SU-DHL-6 (cell line): ENCODE data around the gene RMND1.

Source experiments
- H2AFZ ChIP-seq: fragments of 200-600 bp; sonication (generic); 2 replicates; pipeline ENCODE4 v1.6.1; 2014; ENCODE audit warnings: low read depth, mild to moderate bottlenecking, moderate library complexity, mixed read lengths, antibody characterized with exemption, low read length; ENCODE audit not compliant: severe bottlenecking
- H3F3A ChIP-seq: fragments of 200-600 bp; shearing (Covaris generic); 2 replicates; pipeline ENCODE4 v1.6.0; 2016; ENCODE audit warnings: antibody characterized with exemption, mild to moderate bottlenecking; ENCODE audit not compliant: insufficient read depth
- H3K27ac ChIP-seq: fragments of 200-600 bp; sonication (generic); 2 replicates; pipeline ENCODE4 v1.5.1; 2016; ENCODE audit warnings: low read depth, mild to moderate bottlenecking, low read length, moderate library complexity, mixed read lengths
- H3K27me3 ChIP-seq: fragments of 200-600 bp; sonication (generic), shearing (Covaris generic); 2 replicates; pipeline ENCODE4 v1.6.0; 2014; ENCODE audit warnings: mild to moderate bottlenecking, low read length
- H3K36me3 ChIP-seq: fragments of 200-600 bp; sonication (generic); 2 replicates; pipeline ENCODE4 v1.6.1; 2014; ENCODE audit warnings: mild to moderate bottlenecking, low read length, mixed read lengths
- H3K4me2 ChIP-seq: fragments of 300-600, 200-600 bp; shearing (Covaris generic), sonication (generic); 2 replicates; pipeline ENCODE4 v1.6.0; 2014; ENCODE audit warnings: low read length, low read depth, mild to moderate bottlenecking; ENCODE audit not compliant: poor library complexity, severe bottlenecking
- H3K4me3 ChIP-seq: fragments of 200-600 bp; sonication (generic); 2 replicates; pipeline ENCODE4 v1.5.1; 2014; ENCODE audit warnings: antibody characterized with exemption, low read length, mild to moderate bottlenecking, mixed read lengths; ENCODE audit not compliant: insufficient read depth, poor library complexity, severe bottlenecking
- H3K79me2 ChIP-seq: fragments of 200-600 bp; sonication (generic); 2 replicates; pipeline ENCODE4 v1.6.1; 2014; ENCODE audit warnings: mild to moderate bottlenecking, low read length, moderate library complexity; ENCODE audit not compliant: insufficient read depth
- H3K9ac ChIP-seq: fragments of 200-600 bp; sonication (generic); 2 replicates; pipeline ENCODE4 v1.7.0; 2014; ENCODE audit warnings: mild to moderate bottlenecking, low read length
- H3K9me2 ChIP-seq: fragments of 200-600 bp; sonication (generic); replicated peaks from 2 replicates; pipeline ENCODE4 v1.6.1; 2014; ENCODE audit warnings: low read length; ENCODE audit not compliant: insufficient read depth
- H3K9me3 ChIP-seq: fragments of 200-600 bp; sonication (generic); 2 replicates; pipeline ENCODE4 v1.6.1; 2014; ENCODE audit warnings: low read length, mixed read lengths; ENCODE audit not compliant: insufficient read depth
- H4K20me1 ChIP-seq: fragments of 200-600 bp; sonication (generic); 2 replicates; pipeline ENCODE4 v1.6.1; 2014; ENCODE audit warnings: low read depth, mild to moderate bottlenecking, antibody characterized with exemption, low read length, moderate library complexity, mixed read lengths
- EZH2phosphoT487 ChIP-seq: fragments of 200-600 bp; sonication (generic), shearing (Covaris generic); conservative IDR thresholded peaks from 2 replicates; pipeline ENCODE4 v1.6.1; 2018; ENCODE audit warnings: mild to moderate bottlenecking, antibody characterized with exemption, low read length, moderate library complexity, mixed read lengths
- TF ChIP-seq, protein P1 (sequence below): fragments of 200-600 bp; sonication (generic); IDR thresholded peaks from one replicate; pipeline ENCODE4 v1.5.1; 2017; ENCODE audit warnings: antibody characterized with exemption, mild to moderate bottlenecking, low read length, moderate library complexity; ENCODE audit not compliant: insufficient read depth, poor library complexity, severe bottlenecking

RMND1 gene

DNA sequence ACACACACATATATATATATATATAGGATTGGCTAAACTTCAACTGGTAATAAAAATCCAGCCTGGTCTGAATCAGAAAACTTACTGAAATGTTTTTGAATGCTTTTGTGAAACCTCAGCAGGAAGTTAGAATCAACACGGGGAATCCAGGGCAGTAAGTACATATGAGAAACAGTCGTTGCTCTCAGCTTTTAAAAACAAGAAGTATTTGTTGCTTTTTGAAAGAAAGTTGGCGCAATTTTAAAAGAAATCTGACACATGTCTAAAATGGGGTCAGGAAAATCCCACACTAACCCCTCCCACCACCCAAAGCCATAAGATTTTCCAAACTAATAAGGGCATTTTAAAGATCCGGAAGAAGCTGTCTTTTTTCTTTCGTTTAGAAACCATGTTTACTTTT, 30.4 kb upstream of the RMND1 start:
- no peak overlapping the region for H3K27ac ChIP-seq
- H4K20me1 ChIP-seq: no peaks in the 10 kb centered on the region
- no peaks in the 10 kb centered on the region for H3F3A ChIP-seq
- no peak overlapping the region for H3K9ac ChIP-seq
- H3K4me2 ChIP-seq: no peak overlapping the region
- no peaks in the 10 kb centered on the region for H3K9me3 ChIP-seq
- H3K36me3 ChIP-seq: no peaks in the 10 kb centered on the region
- no peak overlapping the region for H3K4me3 ChIP-seq
- H3K79me2 ChIP-seq: no peaks in the 10 kb centered on the region
- H3K27me3 ChIP-seq: no peaks in the 10 kb centered on the region
- H3K9me2 ChIP-seq: no peaks in the 10 kb centered on the region
- TF ChIP-seq EZH2phosphoT487: no peak
- TF ChIP-seq, protein P1, sequence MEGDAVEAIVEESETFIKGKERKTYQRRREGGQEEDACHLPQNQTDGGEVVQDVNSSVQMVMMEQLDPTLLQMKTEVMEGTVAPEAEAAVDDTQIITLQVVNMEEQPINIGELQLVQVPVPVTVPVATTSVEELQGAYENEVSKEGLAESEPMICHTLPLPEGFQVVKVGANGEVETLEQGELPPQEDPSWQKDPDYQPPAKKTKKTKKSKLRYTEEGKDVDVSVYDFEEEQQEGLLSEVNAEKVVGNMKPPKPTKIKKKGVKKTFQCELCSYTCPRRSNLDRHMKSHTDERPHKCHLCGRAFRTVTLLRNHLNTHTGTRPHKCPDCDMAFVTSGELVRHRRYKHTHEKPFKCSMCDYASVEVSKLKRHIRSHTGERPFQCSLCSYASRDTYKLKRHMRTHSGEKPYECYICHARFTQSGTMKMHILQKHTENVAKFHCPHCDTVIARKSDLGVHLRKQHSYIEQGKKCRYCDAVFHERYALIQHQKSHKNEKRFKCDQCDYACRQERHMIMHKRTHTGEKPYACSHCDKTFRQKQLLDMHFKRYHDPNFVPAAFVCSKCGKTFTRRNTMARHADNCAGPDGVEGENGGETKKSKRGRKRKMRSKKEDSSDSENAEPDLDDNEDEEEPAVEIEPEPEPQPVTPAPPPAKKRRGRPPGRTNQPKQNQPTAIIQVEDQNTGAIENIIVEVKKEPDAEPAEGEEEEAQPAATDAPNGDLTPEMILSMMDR: no peak
- H2AFZ ChIP-seq: no peak overlapping the region

DNA sequence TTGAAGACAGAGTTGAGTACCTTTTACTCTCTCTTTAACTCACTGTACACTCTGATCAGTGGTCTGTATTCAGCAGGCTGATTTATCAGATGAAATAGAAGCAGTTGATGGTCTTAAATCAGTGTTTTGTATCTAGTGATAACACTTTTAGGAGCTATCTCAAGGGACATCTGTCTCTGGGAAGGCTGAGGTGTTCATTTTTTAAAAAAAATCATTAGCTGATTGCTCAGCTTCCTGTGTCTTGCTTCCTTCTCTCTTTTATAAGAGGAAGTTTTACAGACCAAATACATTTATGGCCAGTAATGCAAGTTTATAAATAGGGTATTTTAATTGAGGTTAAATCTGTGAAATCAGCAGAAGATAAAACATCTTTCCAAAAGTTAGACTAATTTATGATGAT, 29.9 kb upstream of the RMND1 start:
- Histone ChIP-seq H3K9me3 (no peaks in the 10 kb centered on the region), H3K9me2 (no peaks in the 10 kb centered on the region), H2AFZ (no peak overlapping the region), H3K36me3 (no peaks in the 10 kb centered on the region), H3K27ac (no peak overlapping the region), H4K20me1 (no peaks in the 10 kb centered on the region), H3K4me2 (no peak overlapping the region), H3K27me3 (no peaks in the 10 kb centered on the region), H3K9ac (no peak overlapping the region; the same call in 1 of the 2 replicates), H3K79me2 (no peaks in the 10 kb centered on the region), H3F3A (no peaks in the 10 kb centered on the region), H3K4me3 (no peak overlapping the region)
- TF ChIP-seq EZH2phosphoT487: no peak
- TF ChIP-seq, protein P1: no peak

- no peak overlapping the region for H3K4me2 ChIP-seq
- no peak overlapping the region for H3K4me3 ChIP-seq
- H3K27me3 ChIP-seq: no peaks in the 10 kb centered on the region
- H3K27ac ChIP-seq: no peak overlapping the region
- no peaks in the 10 kb centered on the region for H3K36me3 ChIP-seq
- no peaks in the 10 kb centered on the region for H3F3A ChIP-seq
- no peaks in the 10 kb centered on the region for H3K79me2 ChIP-seq
- TF ChIP-seq, protein P1: no peak
- no peak for TF ChIP-seq EZH2phosphoT487
- H3K9me2 ChIP-seq: no peaks in the 10 kb centered on the region
- no peak overlapping the region for H2AFZ ChIP-seq
- H4K20me1 ChIP-seq: no peaks in the 10 kb centered on the region
- no peaks in the 10 kb centered on the region for H3K9me3 ChIP-seq
- H3K9ac ChIP-seq: no peak overlapping the region
These were observed 26.7 kb upstream of the RMND1 start for GRCh38 chr6:151478670-151479069.

- no peaks in the 10 kb centered on the region for H4K20me1 ChIP-seq
- no peak overlapping the region for H3K9ac ChIP-seq
- H3K9me2 ChIP-seq: no peaks in the 10 kb centered on the region
- no peak overlapping the region for H3K4me3 ChIP-seq
- H3K36me3 ChIP-seq: no peaks in the 10 kb centered on the region
- no peaks in the 10 kb centered on the region for H3F3A ChIP-seq
- H3K27ac ChIP-seq: no peak overlapping the region
- TF ChIP-seq, protein P1: no peak
- no peak for TF ChIP-seq EZH2phosphoT487
- H3K79me2 ChIP-seq: no peaks in the 10 kb centered on the region
- H3K9me3 ChIP-seq: no peaks in the 10 kb centered on the region
- no peaks in the 10 kb centered on the region for H3K27me3 ChIP-seq
- H2AFZ ChIP-seq: no peak overlapping the region
- no peak overlapping the region for H3K4me2 ChIP-seq
These were observed 25.8 kb upstream of the RMND1 start for GRCh38 chr6:151477726-151478125.
